C4-2B (cell line): ENCODE results near the gene SMG6.

ENCODE experiments used
- H3K27ac ChIP-seq: fragments of 450-650 bp; 2 replicates; pipeline ENCODE4 v1.5.1; 2017
- ZFX ChIP-seq: fragments of 450-650 bp; IDR thresholded peaks from 2 replicates; pipeline ENCODE4 v1.6.1; 2017
- TF ChIP-seq, protein P1 (sequence below): fragments of 450-650 bp; conservative IDR thresholded peaks from 2 replicates; pipeline ENCODE4 v1.5.1; 2017; ENCODE audit warnings: mild to moderate bottlenecking

Gene SMG6

DNA sequence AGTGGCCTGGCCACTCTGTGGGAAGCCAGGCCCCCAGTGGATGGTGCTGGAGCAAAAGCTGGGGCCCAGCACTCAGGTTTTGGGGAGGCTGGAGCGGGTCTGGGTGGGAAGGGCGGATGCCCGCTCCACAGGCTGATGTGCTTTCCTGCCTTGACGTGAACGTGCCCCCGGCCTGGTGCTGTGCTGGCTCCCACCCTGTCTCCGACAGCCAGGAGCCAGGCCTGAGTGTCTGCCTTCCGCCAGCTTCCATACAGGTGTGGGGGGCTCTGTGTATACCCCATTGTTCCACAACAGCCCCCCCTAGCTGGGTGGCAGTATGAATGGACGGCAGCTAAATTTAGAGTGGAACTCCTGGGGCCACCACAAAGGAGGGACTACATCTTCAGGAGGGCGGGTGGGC, 228.7 kb downstream of the SMG6 start:
- TF ChIP-seq ZFX: no peak
- TF ChIP-seq, protein P1, sequence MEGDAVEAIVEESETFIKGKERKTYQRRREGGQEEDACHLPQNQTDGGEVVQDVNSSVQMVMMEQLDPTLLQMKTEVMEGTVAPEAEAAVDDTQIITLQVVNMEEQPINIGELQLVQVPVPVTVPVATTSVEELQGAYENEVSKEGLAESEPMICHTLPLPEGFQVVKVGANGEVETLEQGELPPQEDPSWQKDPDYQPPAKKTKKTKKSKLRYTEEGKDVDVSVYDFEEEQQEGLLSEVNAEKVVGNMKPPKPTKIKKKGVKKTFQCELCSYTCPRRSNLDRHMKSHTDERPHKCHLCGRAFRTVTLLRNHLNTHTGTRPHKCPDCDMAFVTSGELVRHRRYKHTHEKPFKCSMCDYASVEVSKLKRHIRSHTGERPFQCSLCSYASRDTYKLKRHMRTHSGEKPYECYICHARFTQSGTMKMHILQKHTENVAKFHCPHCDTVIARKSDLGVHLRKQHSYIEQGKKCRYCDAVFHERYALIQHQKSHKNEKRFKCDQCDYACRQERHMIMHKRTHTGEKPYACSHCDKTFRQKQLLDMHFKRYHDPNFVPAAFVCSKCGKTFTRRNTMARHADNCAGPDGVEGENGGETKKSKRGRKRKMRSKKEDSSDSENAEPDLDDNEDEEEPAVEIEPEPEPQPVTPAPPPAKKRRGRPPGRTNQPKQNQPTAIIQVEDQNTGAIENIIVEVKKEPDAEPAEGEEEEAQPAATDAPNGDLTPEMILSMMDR: no peak
- no peak overlapping the region for H3K27ac ChIP-seq

DNA sequence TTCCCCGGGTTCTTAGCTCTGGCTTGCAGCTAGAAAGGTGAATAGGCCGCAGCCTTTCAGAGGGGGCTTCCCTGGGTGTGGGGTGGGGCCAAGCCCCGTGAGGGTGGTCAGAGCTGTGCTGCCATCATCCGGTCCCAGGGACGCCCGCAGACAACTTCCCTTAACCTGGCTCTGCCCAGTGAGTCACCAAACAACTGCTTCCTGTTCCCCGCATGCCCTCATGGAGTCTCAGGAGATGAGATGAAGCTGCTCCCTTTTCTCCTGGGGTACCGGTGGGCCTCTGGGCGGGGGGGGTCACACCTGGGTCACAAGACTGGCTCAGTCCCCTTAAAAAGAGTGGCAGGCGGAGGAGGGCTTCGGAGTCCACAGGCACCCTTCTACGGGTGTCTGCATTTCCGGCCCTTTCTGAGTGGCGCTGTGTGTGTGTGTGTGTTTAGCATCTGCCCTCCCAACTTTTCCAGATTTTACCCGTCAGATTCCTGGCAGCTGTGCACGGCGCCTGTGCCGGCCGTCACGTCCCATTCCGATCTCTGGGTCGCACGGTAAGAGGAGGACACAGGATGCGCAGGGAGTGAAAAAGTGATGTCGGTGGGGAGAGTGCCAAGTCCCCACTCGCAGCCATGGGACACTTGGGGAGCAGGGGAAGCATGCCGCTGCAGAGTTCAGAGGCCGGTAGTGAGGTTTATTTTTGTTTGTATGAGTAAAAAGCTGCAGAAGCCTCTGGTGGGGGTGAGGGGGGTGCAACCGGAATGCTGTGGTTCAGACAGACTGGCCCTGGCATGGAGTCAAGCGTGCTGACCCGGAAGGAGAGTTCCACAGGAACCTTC, 231.9 kb downstream of the SMG6 start:
- H3K27ac ChIP-seq: no peak overlapping the region
- TF ChIP-seq, protein P1: no peak
- no peak for TF ChIP-seq ZFX

DNA sequence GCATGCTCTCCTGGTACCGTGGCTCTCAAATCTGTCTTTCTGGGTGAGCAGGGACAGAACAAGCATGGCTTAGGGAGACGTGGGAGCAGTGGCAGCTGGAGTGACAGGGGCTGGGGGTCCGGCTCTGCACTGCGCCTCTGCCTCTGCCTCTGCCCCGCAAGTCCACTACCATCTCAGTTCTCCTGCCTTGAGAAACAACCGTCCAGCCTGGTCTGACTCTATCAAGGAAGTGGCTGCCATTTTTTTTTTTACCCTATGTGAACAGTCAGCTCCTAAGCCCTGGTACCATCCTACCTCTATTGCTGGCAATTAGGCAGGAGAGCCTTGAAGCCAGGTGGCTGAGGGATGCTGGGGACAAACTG, 232.6 kb downstream of the SMG6 start:
- TF ChIP-seq, protein P1: no peak
- TF ChIP-seq ZFX: no peak

DNA sequence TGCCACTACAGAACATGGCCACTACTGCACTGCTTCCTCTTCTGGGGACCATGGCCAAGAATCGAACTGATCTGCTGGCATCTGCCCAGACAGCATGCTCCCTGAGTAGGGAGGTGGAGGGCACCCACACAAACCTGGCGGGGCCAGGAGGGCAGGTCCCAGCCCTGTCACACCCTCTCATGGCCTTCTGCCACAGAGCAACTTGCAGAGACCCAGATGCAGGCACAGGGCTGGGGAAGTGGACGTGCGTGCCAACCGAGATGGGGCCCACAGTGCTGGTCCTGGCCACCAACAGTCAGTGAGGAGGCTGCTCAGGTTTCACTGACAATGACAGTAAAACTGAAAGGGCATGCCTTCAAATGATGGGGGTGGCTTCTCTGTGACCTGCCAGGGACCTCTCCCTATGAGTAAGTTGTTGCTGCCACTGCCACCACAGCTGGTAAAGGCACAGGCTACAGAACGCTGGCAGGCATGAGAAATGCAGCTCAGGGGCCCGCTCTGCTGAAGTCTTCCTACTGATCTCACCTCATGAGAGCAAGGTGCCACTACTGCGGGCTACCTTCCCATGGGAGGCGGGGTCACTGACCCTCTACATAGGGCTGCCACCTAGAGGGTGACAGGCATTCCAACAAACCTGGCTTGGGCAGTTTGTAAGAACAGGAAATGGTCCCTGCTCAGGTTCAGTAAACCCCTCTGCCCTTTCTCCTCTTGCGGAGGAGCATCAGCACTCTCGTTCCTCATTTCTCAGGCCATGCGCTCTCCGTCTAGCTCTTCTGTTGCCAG, 233.2 kb downstream of the SMG6 start:
- no peak for TF ChIP-seq ZFX
- TF ChIP-seq, protein P1: no peak
- H3K27ac ChIP-seq: no peak overlapping the region

More for the DNA sequence above, 232.6 kb downstream of the SMG6 start:
- no peak overlapping the region for H3K27ac ChIP-seq

DNA sequence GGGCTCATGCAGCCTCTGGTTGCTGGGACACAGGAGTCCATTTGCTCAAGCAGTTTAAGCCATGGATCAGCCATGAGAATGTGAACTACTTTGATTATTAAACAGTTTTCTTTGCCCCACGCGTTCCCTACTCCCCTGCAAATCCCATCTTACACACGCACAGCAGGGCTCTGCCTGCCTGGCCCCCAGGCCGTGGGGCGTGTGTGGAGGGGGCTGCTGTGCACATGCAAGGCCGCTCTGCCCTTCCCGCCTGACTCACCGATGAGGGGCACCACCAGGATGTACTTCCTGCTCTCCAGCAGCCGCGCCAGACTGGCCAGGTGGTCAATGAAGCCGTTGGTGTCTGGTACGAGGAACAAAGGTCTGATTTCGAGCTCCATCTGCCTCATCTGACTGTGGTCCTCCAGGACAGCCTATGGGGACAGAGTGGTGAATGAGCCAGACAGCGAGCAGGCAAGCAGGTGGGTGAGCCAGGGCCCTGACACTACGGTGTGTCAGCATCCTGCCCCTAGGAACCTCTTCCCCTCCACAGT, 235.0 kb downstream of the SMG6 start:
- no peak for TF ChIP-seq ZFX
- TF ChIP-seq, protein P1: no peak
- no peak overlapping the region for H3K27ac ChIP-seq

DNA sequence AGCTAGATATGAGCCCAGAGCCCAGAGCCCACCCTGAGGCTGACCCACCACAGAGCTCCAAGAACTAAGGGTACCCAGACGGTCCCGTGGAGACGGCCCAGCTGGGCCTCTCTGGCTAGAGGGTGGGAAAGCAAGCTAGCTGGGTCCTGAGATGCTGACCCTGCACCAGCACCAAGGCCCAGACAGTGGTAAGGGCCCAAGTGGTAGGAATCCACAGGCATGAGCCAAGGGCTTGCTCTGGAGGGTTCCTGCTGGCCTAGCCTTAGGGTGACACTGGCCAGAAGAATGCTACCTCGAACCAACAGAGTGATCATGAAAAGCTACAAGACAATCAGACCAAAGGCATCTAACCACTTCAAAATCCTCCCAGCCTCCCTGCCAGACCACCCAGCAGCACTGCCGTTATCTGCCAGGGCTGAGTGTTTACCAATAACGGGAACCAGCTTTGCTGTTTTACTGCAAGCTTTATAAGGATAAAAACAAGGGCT, 235.5 kb downstream of the SMG6 start:
- TF ChIP-seq, protein P1: no peak
- no peak for TF ChIP-seq ZFX
- H3K27ac ChIP-seq: no peak overlapping the region

DNA sequence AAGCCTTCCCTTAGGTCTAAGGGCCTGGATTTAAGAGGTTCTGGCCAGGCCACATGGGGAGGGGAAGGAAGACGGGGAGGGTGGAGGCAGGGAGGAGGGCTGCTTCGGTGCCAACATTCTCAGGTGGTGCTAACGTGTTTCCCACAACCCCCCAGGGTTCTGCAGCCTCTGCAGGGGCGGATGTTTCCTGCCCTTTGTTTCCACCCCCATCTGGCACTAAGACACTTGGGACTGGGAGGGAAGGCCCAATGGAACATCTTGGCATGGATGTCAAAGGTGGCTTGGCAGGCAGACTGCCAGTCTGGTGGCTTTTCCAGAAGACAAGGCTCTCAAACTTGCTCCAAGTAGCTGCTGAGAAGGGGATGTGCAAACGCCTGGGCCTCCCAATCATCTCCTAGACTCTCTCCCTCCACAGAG, 236.0 kb downstream of the SMG6 start:
- no peak for TF ChIP-seq ZFX
- TF ChIP-seq, protein P1: no peak
- no peak overlapping the region for H3K27ac ChIP-seq
